RWPE1 (cell line): ENCODE results near the gene PDE4D.

Source experiments
- CTCF ChIA-PET: fragments of 350-600 bp; sonication (Branson Sonifier 250); formaldehyde crosslinking; extraction: SDS; loops from one replicate; lab custom pipeline; 2021; lab: Yijun Ruan, JAX
- POLR2A ChIA-PET: fragments of 400-600 bp; formaldehyde crosslinking; extraction: SDS; loops from one replicate; lab custom pipeline; 2020; ENCODE audit warnings: antibody characterized with exemption; ENCODE audit not compliant: low non-redundant PET; lab: Yijun Ruan, JAX
- DNase-seq: peaks from one replicate; pipeline ENCODE4 v3.0.0; 2012; ENCODE audit warnings: low spot score
- H3K27ac ChIP-seq: fragments of 450-650 bp; 2 replicates; pipeline ENCODE4 v1.5.1; 2017
- CTCF ChIP-seq: fragments of 450-650 bp; conservative IDR thresholded peaks from 2 replicates; pipeline ENCODE4 v1.5.1; 2017; ENCODE audit warnings: low read depth, mild to moderate bottlenecking

Gene PDE4D

GRCh38 chr5:59685191-59685530 lies 208.4 kb downstream of the PDE4D start:
- POLR2A ChIA-PET = interaction anchor here (0.6 kb wide), 1 partner anchor 24 kb away, joined by 4 read pairs; no protein-coding TSS in a partner anchor
- CTCF ChIA-PET = interaction anchor here (1.7 kb wide), 1 partner anchor 12 kb away, joined by 8 read pairs; no protein-coding TSS in a partner anchor
- DNase-seq = no peak
- no peak overlapping the region for H3K27ac ChIP-seq
- no peak for TF ChIP-seq CTCF

- H3K27ac ChIP-seq = no peak overlapping the region
- ChIA-PET POLR2A (interaction anchor here (0.6 kb wide), 1 partner anchor 24 kb away, joined by 4 read pairs; no protein-coding TSS in a partner anchor), CTCF (interaction anchor here (0.6 to 1.7 kb wide), 3 partner anchors 9 to 16 kb away, joined by 3 to 8 read pairs (median 3); no protein-coding TSS in a partner anchor)
- no peak for DNase-seq
- TF ChIP-seq CTCF = no peak
Observed at GRCh38 chr5:59684388-59685190, 208.9 kb downstream of the PDE4D start.

DNA sequence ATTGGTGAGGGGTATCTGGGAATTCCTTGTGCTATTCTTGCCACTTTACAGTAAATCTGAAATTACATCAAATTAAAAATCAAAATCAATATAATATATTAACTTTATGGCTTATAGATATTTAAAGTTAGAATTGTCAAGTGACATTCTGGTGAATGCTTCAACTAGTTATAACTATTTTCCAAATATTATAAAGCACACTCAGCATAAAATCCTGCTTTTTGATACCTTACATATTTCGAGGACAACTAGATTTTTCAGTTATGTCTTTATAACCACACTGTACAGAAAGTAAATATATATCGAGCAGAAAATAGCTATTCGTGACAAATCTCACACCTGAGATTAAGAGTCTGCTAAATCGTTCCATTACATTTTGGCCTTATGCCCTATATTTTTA lies 210.2 kb downstream of the PDE4D start:
- TF ChIP-seq CTCF = no peak
- ChIA-PET POLR2A (no interaction called here), CTCF (interaction anchor here (1.7 kb wide), 1 partner anchor 10 kb away, joined by 8 read pairs; no protein-coding TSS in a partner anchor)
- no peak overlapping the region for H3K27ac ChIP-seq
- DNase-seq = no peak

DNA sequence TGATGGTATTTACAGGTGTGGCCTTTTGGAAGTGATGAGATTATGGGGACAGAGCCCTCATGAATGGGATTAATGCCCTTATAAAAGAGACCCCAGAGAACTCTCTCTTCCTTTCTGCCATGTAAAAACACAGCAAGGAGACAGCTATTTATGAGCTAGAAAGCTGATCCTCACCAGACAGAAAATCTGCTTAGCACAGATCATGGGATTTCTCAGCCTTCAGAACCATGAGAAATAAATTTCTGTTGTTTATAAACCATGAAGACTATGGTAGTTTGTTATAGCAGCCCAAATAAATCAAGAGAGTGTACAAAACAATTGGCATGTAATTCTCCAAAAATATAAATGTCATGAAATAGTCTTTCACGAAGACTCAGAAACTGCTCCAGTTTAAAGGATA lies 211.0 kb downstream of the PDE4D start:
- no peak for DNase-seq
- H3K27ac ChIP-seq = no peak overlapping the region
- POLR2A ChIA-PET = no interaction called here
- TF ChIP-seq CTCF = no peak
- CTCF ChIA-PET = interaction anchor here (0.8 kb wide), 1 partner anchor 9 kb away, joined by 4 read pairs; no protein-coding TSS in a partner anchor

- ChIA-PET CTCF (no interaction called here), POLR2A (no interaction called here)
- no peak overlapping the region for H3K27ac ChIP-seq
- TF ChIP-seq CTCF = no peak
- DNase-seq = no peak
Observed at GRCh38 chr5:59678943-59679342, 214.6 kb downstream of the PDE4D start.

- TF ChIP-seq CTCF = no peak
- ChIA-PET POLR2A (no interaction called here), CTCF (no interaction called here)
- no peak overlapping the region for H3K27ac ChIP-seq
- DNase-seq = peak; percentile 28
Observed at GRCh38 chr5:59674763-59675162, 218.8 kb downstream of the PDE4D start.
